Sigmoid colon (tissue), 4 donors: ENCODE data around the gene CORO2B.

Source experiments
- POLR2AphosphoS5 ChIP-seq, 4 donors: sonication (generic); formaldehyde crosslinking; IDR thresholded peaks; one replicate each; pipeline ENCODE4 v1.6.1; 2017; ENCODE audit warnings: antibody characterized with exemption in 4 of 4
- TF ChIP-seq, protein P1 (sequence below), 4 experiments: fragments of 450-650 bp in 3 of 4; fragments of 200-600 bp in 1 of 4; IDR thresholded peaks; one replicate each; pipeline ENCODE4 v1.5.1; 2016 to 2019; ENCODE audit warnings: antibody characterized with exemption in 4 of 4, mild to moderate bottlenecking in 3 of 4, moderate library complexity in 2 of 4

DNA sequence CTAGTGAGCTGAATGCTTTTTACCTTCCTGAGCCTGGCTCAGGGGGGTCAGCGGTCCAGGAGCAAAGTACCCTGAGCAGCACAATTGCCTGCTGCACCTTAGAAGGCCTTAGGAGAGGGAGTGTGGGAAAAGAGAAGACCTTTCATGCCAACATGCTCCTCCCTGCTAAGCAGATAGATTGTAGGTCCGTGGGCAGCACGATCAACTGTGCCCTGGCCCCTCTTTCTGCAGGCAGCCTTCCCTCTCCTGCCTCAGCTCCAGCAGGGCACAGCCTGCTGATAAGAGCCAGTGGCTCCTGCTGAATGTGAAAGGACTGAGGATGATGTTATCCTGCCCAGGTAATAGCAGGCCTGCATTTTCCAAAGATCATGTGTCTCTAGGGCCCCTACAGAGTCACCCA is 4.1 kb downstream of the CORO2B start:
- TF ChIP-seq, protein P1, sequence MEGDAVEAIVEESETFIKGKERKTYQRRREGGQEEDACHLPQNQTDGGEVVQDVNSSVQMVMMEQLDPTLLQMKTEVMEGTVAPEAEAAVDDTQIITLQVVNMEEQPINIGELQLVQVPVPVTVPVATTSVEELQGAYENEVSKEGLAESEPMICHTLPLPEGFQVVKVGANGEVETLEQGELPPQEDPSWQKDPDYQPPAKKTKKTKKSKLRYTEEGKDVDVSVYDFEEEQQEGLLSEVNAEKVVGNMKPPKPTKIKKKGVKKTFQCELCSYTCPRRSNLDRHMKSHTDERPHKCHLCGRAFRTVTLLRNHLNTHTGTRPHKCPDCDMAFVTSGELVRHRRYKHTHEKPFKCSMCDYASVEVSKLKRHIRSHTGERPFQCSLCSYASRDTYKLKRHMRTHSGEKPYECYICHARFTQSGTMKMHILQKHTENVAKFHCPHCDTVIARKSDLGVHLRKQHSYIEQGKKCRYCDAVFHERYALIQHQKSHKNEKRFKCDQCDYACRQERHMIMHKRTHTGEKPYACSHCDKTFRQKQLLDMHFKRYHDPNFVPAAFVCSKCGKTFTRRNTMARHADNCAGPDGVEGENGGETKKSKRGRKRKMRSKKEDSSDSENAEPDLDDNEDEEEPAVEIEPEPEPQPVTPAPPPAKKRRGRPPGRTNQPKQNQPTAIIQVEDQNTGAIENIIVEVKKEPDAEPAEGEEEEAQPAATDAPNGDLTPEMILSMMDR (IDR thresholded peaks at IDR 0.05): no peak
- TF ChIP-seq POLR2AphosphoS5 (IDR thresholded peaks at IDR 0.05): no peak
